Activated T-helper 1 cell treated with anti-CD3 and anti-CD28 coated beads, Interleukin-2, amount 50 U/mL, for 16 hours (primary cell): ENCODE results near the gene DHX8.
A peak's percentile ranks its signal among the peaks of the same experiment; 100 is the strongest.
"Not testable (repeated sequence)": the region's sequence is repeated elsewhere in the genome, so short reads cannot be mapped to it uniquely, and the experiment has no call there.

Experiments used
- DNase-seq, 2 donors: peaks; one replicate each; pipeline ENCODE4 v3.0.0-alpha.2; 2020; ENCODE audit warnings: low read depth in 1 of 2, low spot score in 1 of 2

DHX8 gene

GRCh38 chr17:43483674-43484551 is at the start of gene DHX8:
TSS of gene DHX8 (plus strand) at chr17:43483975. CDS start at chr17:43484038, 63 bp downstream.
- peak; percentile 98 for DNase-seq

GRCh38 chr17:43434902-43435319 is 48.9 kb upstream of the DHX8 start:
- DNase-seq, result no peak

GRCh38 chr17:43437756-43438155 is 46.0 kb upstream of the DHX8 start:
- no peak for DNase-seq

GRCh38 chr17:43438626-43439025 is 45.1 kb upstream of the DHX8 start:
- no peak for DNase-seq

GRCh38 chr17:43439041-43439440 is 44.7 kb upstream of the DHX8 start:
- DNase-seq, result no peak

GRCh38 chr17:43442711-43443110 is 41.1 kb upstream of the DHX8 start:
- DNase-seq, result no peak

GRCh38 chr17:43443381-43443780 is 40.4 kb upstream of the DHX8 start:
- DNase-seq, result no peak

GRCh38 chr17:43444223-43445008 is 39.4 kb upstream of the DHX8 start:
- no peak for DNase-seq

- no peak for DNase-seq
These were observed 38.7 kb upstream of the DHX8 start for GRCh38 chr17:43445009-43445589.

- DNase-seq, result no peak
These were observed 37.0 kb upstream of the DHX8 start for GRCh38 chr17:43446773-43447172.

- DNase-seq, result no peak
These were observed 34.9 kb upstream of the DHX8 start for GRCh38 chr17:43448720-43449469.

GRCh38 chr17:43449470-43450248 is 34.1 kb upstream of the DHX8 start:
- no peak for DNase-seq

GRCh38 chr17:43450791-43451190 is 33.0 kb upstream of the DHX8 start:
- not testable (repeated sequence) for DNase-seq

- DNase-seq, result not testable (repeated sequence)
These were observed 32.0 kb upstream of the DHX8 start for GRCh38 chr17:43451741-43452140.

GRCh38 chr17:43453331-43453812 is 30.4 kb upstream of the DHX8 start:
- no peak for DNase-seq

GRCh38 chr17:43454868-43455267 is 28.9 kb upstream of the DHX8 start:
- no peak for DNase-seq

GRCh38 chr17:43456029-43456428 is 27.7 kb upstream of the DHX8 start:
- no peak for DNase-seq

- no peak for DNase-seq
These were observed 27.0 kb upstream of the DHX8 start for GRCh38 chr17:43456661-43457361.

- no peak for DNase-seq
These were observed 26.4 kb upstream of the DHX8 start for GRCh38 chr17:43457362-43457692.

- DNase-seq, result not testable (repeated sequence)
These were observed 23.9 kb upstream of the DHX8 start for GRCh38 chr17:43459878-43460277.
